Keratinocyte (primary cell): ENCODE measurements around the gene HPCAL4.

ENCODE experiments used
- EZH2 ChIP-seq: IDR thresholded peaks from one replicate; pipeline ENCODE4 v1.6.1; 2012; ENCODE audit warnings: inconsistent platforms, mild to moderate bottlenecking, low read length, moderate library complexity
- TF ChIP-seq, protein P1 (sequence below), 3 experiments: IDR thresholded peaks in 1 of 3; conservative IDR thresholded peaks in 1 of 3; optimal IDR thresholded peaks in 1 of 3; 2 replicates in 2 of 3; 3 replicates in 1 of 3; pipeline versions ENCODE3 to v1.5.1; 2011; ENCODE audit warnings: low read length in 3 of 3, mild to moderate bottlenecking in 3 of 3, moderate library complexity in 2 of 3, control low read depth in 1 of 3, inconsistent platforms in 1 of 3; ENCODE audit not compliant: insufficient read depth in 2 of 3; ENCODE audit errors: extremely low read depth in 1 of 3

DNA sequence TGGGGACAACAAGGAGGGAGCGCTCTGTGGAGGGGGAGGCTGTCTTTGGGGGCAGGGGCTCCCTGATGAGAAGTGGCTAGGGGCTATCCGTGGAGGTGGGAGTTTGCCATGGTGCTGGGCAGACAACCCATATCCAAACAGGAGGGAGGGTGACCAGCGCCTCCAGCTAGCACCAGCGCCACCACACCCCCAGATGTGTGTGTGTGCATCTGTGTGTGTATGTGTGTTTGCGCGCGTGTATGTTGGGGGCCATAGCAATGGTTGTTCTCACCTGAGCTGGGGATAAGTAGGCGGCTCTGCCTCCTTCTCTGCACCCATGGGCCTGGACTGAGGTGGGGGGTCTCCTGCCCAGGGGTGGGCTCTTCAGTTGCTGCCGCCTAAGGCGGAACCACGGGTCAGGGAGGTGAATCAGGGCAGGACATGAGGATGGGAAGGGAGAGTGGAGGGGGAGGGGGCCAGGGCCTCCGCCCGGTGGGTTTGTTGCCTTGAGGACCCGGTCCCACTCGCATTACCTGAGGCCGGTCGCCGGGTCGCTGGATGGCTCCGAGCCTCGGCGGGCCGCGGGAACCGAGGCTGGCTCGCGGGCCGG, 345 bp downstream of the HPCAL4 start:
- TF ChIP-seq, protein P1, sequence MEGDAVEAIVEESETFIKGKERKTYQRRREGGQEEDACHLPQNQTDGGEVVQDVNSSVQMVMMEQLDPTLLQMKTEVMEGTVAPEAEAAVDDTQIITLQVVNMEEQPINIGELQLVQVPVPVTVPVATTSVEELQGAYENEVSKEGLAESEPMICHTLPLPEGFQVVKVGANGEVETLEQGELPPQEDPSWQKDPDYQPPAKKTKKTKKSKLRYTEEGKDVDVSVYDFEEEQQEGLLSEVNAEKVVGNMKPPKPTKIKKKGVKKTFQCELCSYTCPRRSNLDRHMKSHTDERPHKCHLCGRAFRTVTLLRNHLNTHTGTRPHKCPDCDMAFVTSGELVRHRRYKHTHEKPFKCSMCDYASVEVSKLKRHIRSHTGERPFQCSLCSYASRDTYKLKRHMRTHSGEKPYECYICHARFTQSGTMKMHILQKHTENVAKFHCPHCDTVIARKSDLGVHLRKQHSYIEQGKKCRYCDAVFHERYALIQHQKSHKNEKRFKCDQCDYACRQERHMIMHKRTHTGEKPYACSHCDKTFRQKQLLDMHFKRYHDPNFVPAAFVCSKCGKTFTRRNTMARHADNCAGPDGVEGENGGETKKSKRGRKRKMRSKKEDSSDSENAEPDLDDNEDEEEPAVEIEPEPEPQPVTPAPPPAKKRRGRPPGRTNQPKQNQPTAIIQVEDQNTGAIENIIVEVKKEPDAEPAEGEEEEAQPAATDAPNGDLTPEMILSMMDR (optimal IDR thresholded peaks at IDR 0.05 in 1 of 3, IDR thresholded peaks at IDR 0.05 in 1 of 3, conservative IDR thresholded peaks at IDR 0.05 in 1 of 3; ENCODE audit: extremely low read depth in 1 of 3, insufficient read depth in 2 of 3, low read length in 3 of 3), result no peak
- no peak for TF ChIP-seq EZH2
